ENCODE measurements around the gene TMEM51. TPM values are rescaled to one million over a fixed set of nuclear protein-coding genes. Genes with fewer than 3 reads are reported as not detected.
"Not testable (repeated sequence)": the region's sequence is repeated elsewhere in the genome, so short reads cannot be mapped to it uniquely, and the experiment has no call there.

TMEM51 gene
- total RNA-seq, 2 donors from 2014 or later: 23.4 to 27.4 TPM

GRCh38 chr1:15170071-15170470 lies 16.5 kb downstream of the TMEM51 start:
- ATAC-seq: no peak
- DNase-seq: no peak
- intact Hi-C loops (cut with DNase I, micrococcal nuclease): no loop called here

- ATAC-seq (no peak), DNase-seq (no peak)
- intact Hi-C loops (cut with DNase I, micrococcal nuclease): no loop called here
Measured at GRCh38 chr1:15171271-15171908, 17.8 kb downstream of the TMEM51 start.

GRCh38 chr1:15172405-15173259 lies 19.1 kb downstream of the TMEM51 start:
- ATAC-seq (peak; percentile 40), DNase-seq (no peak)
- intact Hi-C loops (cut with DNase I, micrococcal nuclease): no loop called here

- DNase-seq (peak; percentile 59 to 69), ATAC-seq (peak; percentile 88)
- intact Hi-C loops (cut with DNase I, micrococcal nuclease): no loop called here
Measured at GRCh38 chr1:15173863-15174614, 20.5 kb downstream of the TMEM51 start.

- intact Hi-C loops (cut with DNase I, micrococcal nuclease): no loop called here
- DNase-seq (no peak), ATAC-seq (no peak)
Measured at GRCh38 chr1:15174615-15174983, 21.1 kb downstream of the TMEM51 start.

- ATAC-seq; intact Hi-C loops (cut with DNase I, micrococcal nuclease): not testable (repeated sequence)
Measured at GRCh38 chr1:15175324-15176094, 22.0 kb downstream of the TMEM51 start.

GRCh38 chr1:15176120-15176519 lies 22.6 kb downstream of the TMEM51 start:
- intact Hi-C loops (cut with DNase I, micrococcal nuclease): no loop called here
- no peak for DNase-seq
- ATAC-seq: no peak

More at GRCh38 chr1:15175324-15176094, 22.0 kb downstream of the TMEM51 start:
- not testable (repeated sequence) for DNase-seq

GRCh38 chr1:15176898-15177665 lies 23.5 kb downstream of the TMEM51 start:
- no peak for DNase-seq
- intact Hi-C loops (cut with DNase I, micrococcal nuclease): no loop called here
- ATAC-seq: no peak

- intact Hi-C loops (cut with DNase I, micrococcal nuclease): no loop called here
- ATAC-seq (no peak), DNase-seq (no peak)
Measured at GRCh38 chr1:15177710-15178166, 24.2 kb downstream of the TMEM51 start.

GRCh38 chr1:15178571-15179484 lies 25.3 kb downstream of the TMEM51 start:
- ATAC-seq (peak; percentile 43), DNase-seq (no peak)
- intact Hi-C loops (cut with DNase I, micrococcal nuclease): no loop called here

- intact Hi-C loops (cut with DNase I, micrococcal nuclease): no loop called here
- DNase-seq: no peak
- ATAC-seq: no peak
Measured at GRCh38 chr1:15179485-15179883, 25.9 kb downstream of the TMEM51 start.

GRCh38 chr1:15180189-15180588 lies 26.6 kb downstream of the TMEM51 start:
- ATAC-seq (no peak), DNase-seq (no peak)
- intact Hi-C loops (cut with DNase I, micrococcal nuclease): no loop called here

- peak; percentile 82 for ATAC-seq
- peak; percentile 57 to 72 for DNase-seq
- intact Hi-C loops (cut with DNase I, micrococcal nuclease): no loop called here
Measured at GRCh38 chr1:15180945-15181523, 27.5 kb downstream of the TMEM51 start.

GRCh38 chr1:15181564-15181963 lies 28.0 kb downstream of the TMEM51 start:
- DNase-seq (no peak), ATAC-seq (no peak)
- intact Hi-C loops (cut with DNase I, micrococcal nuclease): no loop called here

GRCh38 chr1:15184436-15185241 lies 31.1 kb downstream of the TMEM51 start:
- DNase-seq (no peak), ATAC-seq (peak; percentile 60)
- intact Hi-C loops (cut with DNase I, micrococcal nuclease): no loop called here

GRCh38 chr1:15185617-15186016 lies 32.1 kb downstream of the TMEM51 start:
- intact Hi-C loops (cut with DNase I, micrococcal nuclease): no loop called here
- ATAC-seq (no peak), DNase-seq (no peak)
